KOPT-K1 (cell line): ENCODE results near the gene POMT2.
"Not testable (repeated sequence)": the region's sequence is repeated elsewhere in the genome, so short reads cannot be mapped to it uniquely, and the experiment has no call there.

Experiments used
- H3K27ac ChIP-seq: fragments of 200-600 bp; sonication (generic); 2 replicates; pipeline ENCODE4 v1.5.1; 2016; ENCODE audit warnings: antibody characterized with exemption, mild to moderate bottlenecking, low read depth, low read length; ENCODE audit not compliant: poor library complexity, severe bottlenecking
- H3K36me3 ChIP-seq: fragments of 200-600 bp; sonication (generic); 2 replicates; pipeline ENCODE4 v1.5.1; 2017; ENCODE audit warnings: antibody characterized with exemption, mild to moderate bottlenecking, low read length, moderate library complexity; ENCODE audit not compliant: insufficient read depth
- H3K9me3 ChIP-seq: fragments of 200-600 bp; sonication (generic); 2 replicates; pipeline ENCODE4 v1.5.1; 2017; ENCODE audit warnings: antibody characterized with exemption, low read length, mild to moderate bottlenecking; ENCODE audit not compliant: insufficient read depth, poor library complexity, severe bottlenecking

POMT2 gene

DNA sequence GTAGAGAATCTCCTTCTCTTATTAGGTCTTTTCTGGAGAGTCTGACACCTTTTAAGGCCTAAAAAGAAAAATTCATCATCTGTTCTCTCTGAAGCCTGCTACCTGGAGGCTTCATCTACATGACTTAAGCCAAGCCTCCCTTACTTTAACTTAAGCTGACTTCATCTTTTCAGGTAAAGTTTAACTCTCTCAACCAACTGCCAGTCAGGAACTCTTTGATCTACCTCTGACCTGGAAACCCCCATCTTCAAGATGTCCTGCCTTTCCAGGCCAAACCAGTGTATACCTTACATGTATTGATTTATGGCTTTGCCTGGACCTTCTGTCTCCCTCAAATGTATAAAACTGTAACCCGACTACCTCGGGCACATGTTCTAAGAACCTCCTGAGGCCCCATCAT lies 17.6 kb upstream of the POMT2 start:
- Histone ChIP-seq H3K9me3 (no peaks in the 10 kb centered on the region), H3K27ac (no peak overlapping the region), H3K36me3 (peaks cover 70% of the 10 kb centered on the region)

DNA sequence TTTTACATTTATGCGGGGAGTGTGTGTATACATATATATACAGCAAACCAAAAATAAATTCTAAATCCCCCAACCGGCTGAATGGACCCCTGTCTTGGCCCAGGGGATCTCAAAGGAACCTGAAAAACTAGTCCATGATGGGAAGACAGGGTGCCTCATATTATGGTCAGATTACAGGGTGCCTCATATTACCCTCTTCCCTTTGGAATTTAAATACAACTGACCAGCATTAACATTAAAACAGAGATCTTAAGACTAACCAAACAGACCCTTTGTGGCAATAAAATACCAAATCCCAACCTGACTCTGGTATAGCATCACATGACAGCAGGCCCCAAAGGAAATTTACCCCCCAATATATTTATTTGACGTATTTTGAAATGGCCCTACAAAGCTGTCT lies 17.2 kb upstream of the POMT2 start:
- no peaks in the 10 kb centered on the region for H3K9me3 ChIP-seq
- H3K36me3 ChIP-seq, result peaks cover 66% of the 10 kb centered on the region
- no peak overlapping the region for H3K27ac ChIP-seq

DNA sequence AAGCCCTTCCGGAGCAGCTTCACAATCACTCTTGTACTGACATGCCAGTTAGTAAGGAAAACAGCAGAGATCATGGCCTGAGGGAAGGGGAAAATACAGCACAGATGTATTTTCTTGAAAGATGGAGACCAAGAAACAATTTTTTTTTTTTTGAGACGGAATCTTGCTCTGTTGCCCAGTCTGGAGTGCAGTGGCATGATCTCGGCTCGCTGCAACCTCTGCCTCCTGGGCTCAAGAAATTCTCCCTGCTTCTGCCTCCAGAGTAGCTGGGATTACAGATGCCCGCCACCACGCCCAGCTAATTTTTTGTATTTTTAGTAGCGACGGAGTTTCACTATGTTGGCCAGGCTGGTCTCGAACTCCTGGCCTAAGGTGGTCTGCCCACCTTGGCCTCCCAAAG lies 16.6 kb upstream of the POMT2 start:
- not testable (repeated sequence) for H3K9me3 ChIP-seq, H3K27ac ChIP-seq
- peaks cover 60% of the 10 kb centered on the region for H3K36me3 ChIP-seq

DNA sequence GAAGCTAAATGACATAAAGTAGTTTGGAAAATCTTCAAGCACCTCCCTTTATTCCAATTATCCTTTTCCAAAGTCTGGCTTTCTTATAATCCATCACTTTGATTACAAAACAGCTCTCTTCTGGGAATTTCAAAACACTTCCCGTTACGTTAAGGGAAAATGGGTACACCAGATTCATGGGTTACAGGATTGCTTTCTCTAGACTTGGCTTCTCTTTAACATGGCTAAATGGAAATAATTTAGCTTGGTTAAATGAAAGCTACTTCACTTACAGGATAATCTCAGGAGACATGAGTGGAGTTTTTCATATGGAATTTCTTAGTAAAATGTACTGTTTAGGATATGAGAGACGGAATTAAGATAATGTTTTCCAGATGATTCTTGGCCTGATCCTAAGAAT lies 14.9 kb upstream of the POMT2 start:
- H3K27ac ChIP-seq, result no peak overlapping the region
- peaks cover 43% of the 10 kb centered on the region for H3K36me3 ChIP-seq
- no peaks in the 10 kb centered on the region for H3K9me3 ChIP-seq

DNA sequence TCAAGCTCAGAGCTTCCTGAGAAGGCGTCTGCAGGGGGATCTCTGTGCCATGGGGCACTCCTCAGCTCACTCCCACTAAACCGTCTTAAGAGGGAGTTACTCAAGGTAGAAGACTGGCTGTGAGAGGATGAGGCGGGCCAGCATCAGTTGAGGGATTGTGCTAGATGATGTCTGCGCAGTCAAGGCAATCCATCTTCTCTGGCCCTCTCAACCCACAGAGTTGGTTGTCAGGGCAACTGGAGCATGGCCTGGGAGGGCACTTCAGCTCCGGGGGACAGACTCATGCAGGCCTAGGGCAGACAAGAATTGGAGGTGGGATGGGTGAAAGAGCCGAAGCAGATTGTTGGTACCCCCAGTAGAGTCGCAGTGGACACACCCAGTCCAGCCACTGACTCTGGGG lies 9.2 kb upstream of the POMT2 start:
- Histone ChIP-seq H3K9me3 (no peaks in the 10 kb centered on the region), H3K27ac (no peak overlapping the region), H3K36me3 (peaks cover 4% of the 10 kb centered on the region; the same call in 1 of the 2 replicates)

DNA sequence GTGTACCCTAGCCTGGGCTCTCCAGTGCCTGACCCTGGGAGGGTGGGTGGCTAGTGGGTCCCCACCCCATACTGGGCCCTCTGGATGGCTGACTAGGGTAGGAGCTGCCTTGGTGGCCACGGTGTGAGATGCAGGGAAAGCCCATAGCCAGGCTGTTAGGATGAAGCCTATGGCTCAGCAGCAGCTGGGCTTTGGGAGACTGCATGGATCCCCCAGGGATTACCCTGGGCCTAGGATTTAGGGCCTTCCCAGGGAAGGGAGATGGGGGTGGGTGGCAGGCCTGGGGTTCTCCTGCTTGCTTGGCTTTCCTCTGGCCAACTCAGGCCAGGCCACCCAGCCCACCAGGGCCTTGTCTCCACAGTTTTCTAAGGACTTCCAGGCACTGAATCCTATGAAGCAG lies 6.4 kb upstream of the POMT2 start:
- Histone ChIP-seq H3K27ac (no peak overlapping the region), H3K9me3 (no peaks in the 10 kb centered on the region), H3K36me3 (no peaks in the 10 kb centered on the region)

DNA sequence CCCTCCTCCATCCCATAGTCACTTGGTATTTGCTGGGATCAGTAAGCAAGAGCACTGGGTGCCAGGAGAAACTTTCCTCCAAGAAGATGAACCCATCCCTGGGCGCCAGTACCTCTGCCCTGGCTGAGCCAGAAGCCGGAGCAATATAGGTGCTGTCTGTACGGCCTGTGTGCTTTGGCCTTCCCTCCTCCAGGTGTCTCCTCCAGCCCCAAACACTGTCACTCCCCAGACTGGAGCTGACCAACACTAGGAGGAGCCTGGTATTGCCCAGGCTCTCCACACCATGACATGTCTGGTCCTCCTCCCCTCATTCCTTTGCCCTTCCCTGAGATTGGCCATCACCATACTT lies 5.0 kb upstream of the POMT2 start:
- no peaks in the 10 kb centered on the region for H3K36me3 ChIP-seq
- H3K27ac ChIP-seq, result no peak overlapping the region
- no peaks in the 10 kb centered on the region for H3K9me3 ChIP-seq

DNA sequence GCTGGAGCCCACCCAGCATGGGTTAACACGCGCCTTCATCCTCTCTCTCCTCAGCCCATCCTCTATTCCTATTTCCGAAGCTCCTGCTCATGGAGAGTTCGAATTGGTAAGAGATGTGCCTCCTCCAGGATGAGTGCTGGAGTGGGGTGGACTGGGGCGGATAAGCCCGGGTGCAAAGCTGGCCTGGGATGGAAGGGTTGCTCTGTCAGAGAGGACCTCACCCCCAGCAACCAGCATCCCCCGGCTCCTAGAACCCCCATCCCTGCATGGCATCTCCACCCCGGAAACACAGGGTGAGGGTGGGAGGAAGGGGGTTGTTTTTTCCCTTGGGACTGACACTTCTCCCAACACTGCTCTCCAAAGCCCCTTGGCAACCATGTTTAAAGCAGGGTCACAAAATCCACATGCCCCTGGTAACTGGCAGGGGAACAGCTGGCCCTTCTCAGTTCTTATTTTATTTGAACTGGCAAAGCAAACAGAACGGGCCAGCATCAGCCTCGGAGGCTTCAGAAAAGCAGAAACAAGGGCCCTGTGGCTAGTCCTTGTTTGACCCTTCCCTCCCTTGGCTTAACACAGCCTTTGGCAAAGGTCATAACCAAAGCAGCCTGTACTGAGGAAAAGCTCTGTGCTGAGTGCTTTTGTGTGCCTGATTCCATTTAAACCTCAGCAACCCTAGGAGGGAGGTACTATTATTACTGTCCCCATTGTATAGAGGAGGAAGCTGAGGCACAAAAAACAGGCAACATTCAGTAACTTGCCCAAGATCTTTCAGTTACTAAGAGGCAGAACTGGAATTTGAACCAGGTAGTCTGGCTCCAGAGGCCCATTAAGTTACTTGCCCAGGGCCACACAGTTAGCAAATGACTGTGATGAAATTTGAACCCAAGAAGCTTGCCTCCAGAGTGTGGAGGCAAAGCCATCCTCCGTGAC lies 4.4 kb upstream of the POMT2 start:
- H3K36me3 ChIP-seq, result no peaks in the 10 kb centered on the region
- no peak overlapping the region for H3K27ac ChIP-seq

DNA sequence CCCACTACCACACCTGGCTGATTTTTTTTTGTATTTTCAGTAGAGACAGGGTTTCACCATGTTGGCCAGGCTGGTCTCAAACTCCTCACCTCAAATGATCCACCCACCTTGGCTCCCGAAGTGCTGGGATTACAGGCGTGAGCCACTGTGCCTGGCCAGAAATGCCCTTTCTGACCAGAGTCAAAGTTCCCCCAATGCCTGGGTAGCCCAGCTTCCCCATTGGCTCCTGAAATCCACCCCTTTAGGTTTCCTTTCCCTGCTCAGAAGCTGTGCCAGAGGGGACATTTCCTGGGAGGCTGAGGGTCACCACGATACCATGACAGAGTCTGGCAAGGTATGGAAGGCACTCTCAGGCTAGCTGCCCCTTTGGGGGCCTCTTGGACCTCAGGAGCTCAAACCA lies 3.6 kb upstream of the POMT2 start:
- Histone ChIP-seq H3K27ac (no peak overlapping the region), H3K9me3 (no peaks in the 10 kb centered on the region), H3K36me3 (no peaks in the 10 kb centered on the region)

More for the DNA sequence above, 4.4 kb upstream of the POMT2 start:
- H3K9me3 ChIP-seq, result no peaks in the 10 kb centered on the region

DNA sequence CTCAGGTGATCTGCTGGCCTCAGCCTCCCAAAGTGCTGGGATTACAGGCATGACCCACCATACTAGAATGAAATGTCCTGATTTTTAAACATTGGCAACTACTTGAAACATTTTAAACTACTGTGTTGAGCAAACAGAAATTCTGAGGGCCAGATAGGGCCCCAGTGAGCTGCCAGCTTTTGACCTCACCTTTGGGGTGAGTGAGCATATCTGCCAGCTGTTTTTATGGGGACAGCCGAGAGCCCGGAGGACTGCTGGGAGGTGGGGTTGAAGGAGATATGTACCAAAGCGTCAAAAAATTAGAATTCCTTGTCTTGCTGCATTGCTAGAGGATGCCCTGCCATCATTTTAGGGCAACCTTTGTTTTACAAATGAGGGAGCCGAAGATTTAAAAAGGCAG lies 2.9 kb upstream of the POMT2 start:
- Histone ChIP-seq H3K9me3 (no peaks in the 10 kb centered on the region), H3K27ac (no peak overlapping the region), H3K36me3 (no peaks in the 10 kb centered on the region)

DNA sequence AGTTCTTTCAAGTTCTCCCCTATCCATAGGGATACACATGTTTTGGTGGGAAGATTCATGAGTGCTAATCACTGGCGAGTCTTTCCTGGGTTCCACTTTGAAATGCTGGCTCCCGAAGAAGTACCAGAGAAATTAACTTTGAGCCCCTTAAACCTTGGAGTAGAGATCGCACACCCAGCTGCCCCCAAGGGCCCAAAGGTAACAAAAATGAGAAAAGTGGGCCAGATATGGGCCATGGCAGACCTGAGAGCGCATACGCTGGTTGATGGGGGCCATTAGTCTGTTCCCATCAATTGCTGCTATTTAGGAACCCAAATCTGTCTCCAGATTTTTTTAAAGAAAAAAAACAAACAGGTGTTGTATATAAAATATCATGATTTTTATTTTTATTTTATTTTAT lies 2.3 kb upstream of the POMT2 start:
- Histone ChIP-seq H3K9me3 (no peaks in the 10 kb centered on the region), H3K36me3 (no peaks in the 10 kb centered on the region), H3K27ac (no peak overlapping the region)

DNA sequence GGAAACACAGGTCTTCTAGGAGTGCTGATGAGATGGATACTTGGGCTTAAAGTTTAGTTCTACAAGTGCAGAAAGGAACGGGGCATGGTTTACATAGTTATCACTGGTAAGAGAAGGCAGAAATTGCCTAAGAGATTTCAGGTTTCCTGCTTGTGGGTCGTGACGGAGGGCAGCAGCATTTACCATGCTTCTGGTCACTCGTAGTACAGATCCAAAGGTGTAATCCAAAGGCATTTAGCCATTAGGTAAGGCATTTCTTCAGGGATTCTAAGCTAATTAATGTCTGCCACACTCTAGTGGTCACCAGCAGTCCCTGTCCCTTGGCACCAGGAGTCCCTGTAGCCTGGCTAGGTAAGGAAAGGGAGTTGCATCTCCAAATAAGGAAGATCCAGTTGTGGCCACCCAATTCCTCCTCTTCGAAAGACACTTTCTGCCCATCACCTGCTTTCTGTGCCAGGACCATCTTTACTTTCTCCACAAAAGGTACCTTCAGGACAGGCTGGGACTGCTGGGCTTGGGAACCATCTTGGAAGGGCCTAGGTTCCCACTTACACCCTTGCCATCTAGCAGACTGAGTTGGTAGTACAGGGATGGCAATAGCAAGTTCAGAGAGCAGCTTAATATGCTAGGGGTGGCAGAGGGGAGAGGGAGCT lies 1.7 kb upstream of the POMT2 start:
- Histone ChIP-seq H3K9me3 (no peaks in the 10 kb centered on the region), H3K27ac (peak overlapping the region; percentile 89), H3K36me3 (no peaks in the 10 kb centered on the region)

DNA sequence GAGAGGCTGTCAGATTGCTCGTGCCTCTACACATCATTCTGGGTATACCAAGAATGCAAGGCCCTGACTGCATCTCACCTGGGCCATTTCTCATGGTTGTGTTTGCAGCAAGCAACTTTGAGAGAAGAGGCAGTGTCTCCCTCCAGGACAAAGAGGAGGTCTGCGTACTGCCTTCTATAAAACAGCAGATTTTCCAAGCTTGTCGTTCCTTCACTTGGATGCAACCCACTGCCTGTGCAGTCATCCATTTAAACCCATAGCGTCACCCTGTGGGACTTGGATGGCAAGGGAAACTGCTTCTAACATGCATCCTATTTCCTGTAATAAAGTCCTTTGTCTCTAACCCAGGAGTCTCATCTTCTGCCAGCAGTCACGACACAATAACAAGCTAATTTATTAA lies 1.3 kb downstream of the POMT2 start:
- Histone ChIP-seq H3K36me3 (no peaks in the 10 kb centered on the region), H3K27ac (no peak overlapping the region), H3K9me3 (no peaks in the 10 kb centered on the region)

DNA sequence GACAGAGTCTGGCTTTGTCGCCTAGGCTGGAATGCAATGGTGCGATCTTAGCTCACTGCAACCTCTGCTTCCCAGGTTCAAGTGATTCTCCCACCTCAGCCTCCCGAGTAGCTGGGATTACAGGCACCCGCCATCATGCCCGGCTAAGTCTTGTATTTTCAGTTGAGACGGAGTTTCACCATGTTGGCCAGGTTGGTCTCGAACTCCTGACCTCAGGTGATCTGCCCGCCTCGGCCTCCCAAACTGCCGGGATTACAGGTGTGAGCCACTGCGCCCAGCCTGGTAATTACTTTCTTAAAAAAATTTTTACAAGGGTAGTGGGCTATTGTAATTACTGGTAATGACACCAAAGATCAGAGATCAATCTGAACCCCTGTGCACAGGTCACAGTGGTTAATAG lies 1.9 kb downstream of the POMT2 start:
- H3K27ac ChIP-seq, H3K36me3 ChIP-seq, H3K9me3 ChIP-seq: not testable (repeated sequence)

DNA sequence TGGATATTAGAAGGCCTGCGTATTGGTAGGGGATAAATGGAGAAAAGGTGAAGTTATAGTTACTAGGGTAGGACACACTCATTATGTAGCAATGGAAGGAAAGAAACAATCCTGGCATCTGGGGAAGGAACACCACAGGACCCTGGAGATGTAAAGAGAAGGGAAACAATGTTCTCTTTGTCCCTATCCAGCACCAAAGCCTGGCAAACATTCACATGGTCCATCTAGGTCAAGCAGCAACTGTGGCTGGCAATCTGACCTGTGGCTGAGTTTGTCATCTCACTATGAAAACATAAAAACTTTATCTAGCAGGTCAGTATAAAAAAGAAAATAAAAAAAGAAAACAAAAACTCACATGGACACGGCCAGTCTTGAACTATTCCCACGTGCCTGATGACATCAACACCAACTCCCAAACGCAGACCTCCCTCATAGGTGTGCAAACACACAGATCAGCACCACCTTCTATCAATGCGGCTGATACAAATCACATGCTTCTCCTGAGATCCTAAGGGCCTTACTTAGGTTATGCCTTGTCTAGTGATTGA lies 2.6 kb downstream of the POMT2 start:
- H3K9me3 ChIP-seq, result no peaks in the 10 kb centered on the region
- H3K36me3 ChIP-seq, result no peaks in the 10 kb centered on the region

More for the DNA sequence above, 2.6 kb downstream of the POMT2 start:
- H3K27ac ChIP-seq, result no peak overlapping the region
